GM12878 (cell line): ENCODE measurements around the gene TUBA4B. TPM values are rescaled to one million over a fixed set of nuclear protein-coding genes. Genes with fewer than 3 reads are reported as not detected.

ENCODE experiments used
- ATAC-seq: fragments of 200-7000 bp; cut with Tn5 transposase; 3 replicates; pipeline ENCODE4 v1.9.1; 2020; ENCODE audit warnings: mild to moderate bottlenecking, moderate library complexity
- BruUV-seq: library from RNA; stranded (reverse); fragments of 400-500 nt; replicated peaks from 2 replicates; lab custom pipeline; 2021; lab: Mats Ljungman, UMichigan
- CTCF ChIA-PET: fragments of 300-600 bp; sonication (Branson Sonifier 250); formaldehyde crosslinking; extraction: SDS; loops from one replicate; lab custom pipeline; 2021; ENCODE audit warnings: inconsistent platforms; lab: Yijun Ruan, JAX
- POLR2A ChIA-PET: fragments of 350-600 bp; formaldehyde crosslinking; extraction: SDS; loops from one replicate; lab custom pipeline; 2021; ENCODE audit warnings: inconsistent platforms; lab: Charles Lee
- RAD21 ChIA-PET: fragments of 300-600 bp; sonication (Branson Sonifier 250); formaldehyde crosslinking; loops from one replicate; lab custom pipeline; 2023; ENCODE audit warnings: antibody characterized with exemption; ENCODE audit not compliant: unreplicated experiment; lab: Charles Lee
- SMC1A ChIA-PET: fragments of 300-600 bp; sonication (Branson Sonifier 250); formaldehyde crosslinking; loops from one replicate; lab custom pipeline; 2023; ENCODE audit not compliant: unreplicated experiment, uncharacterized antibody; lab: Charles Lee
- DNase-seq: peaks from one replicate; pipeline ENCODE4 v3.0.0-alpha.2; 2011; ENCODE audit warnings: low read depth, low spot score
- FAIRE-seq: peaks from 3 replicates; lab custom pipeline; 2011; peaks lifted over from hg19 to GRCh38; lab: Jason Lieb, UNC
- H2AFZ ChIP-seq: 2 replicates; pipeline ENCODE4 v1.6.0; 2011; ENCODE audit warnings: low read depth, low read length, control low read depth; ENCODE audit not compliant: control insufficient read depth
- H3K27ac ChIP-seq: 2 replicates; pipeline ENCODE4 v1.5.1; 2011; ENCODE audit warnings: control low read depth; ENCODE audit not compliant: control insufficient read depth, insufficient read depth
- H3K27me3 ChIP-seq, 2 experiments: replicated peaks in 1 of 2; 2 replicates each; pipeline versions ENCODE4 v1.6.0 to v1.6.1; 2011; ENCODE audit warnings: low read length in 1 of 2; ENCODE audit not compliant: control insufficient read depth in 2 of 2, insufficient read depth in 2 of 2
- H3K36me3 ChIP-seq, 2 experiments: 2 replicates each; pipeline ENCODE4 v1.5.1; 2011; ENCODE audit warnings: low read length in 1 of 2; ENCODE audit not compliant: control insufficient read depth in 2 of 2, insufficient read depth in 2 of 2
- H3K4me1 ChIP-seq: 2 replicates; pipeline ENCODE4 v1.6.1; 2011; ENCODE audit warnings: mild to moderate bottlenecking, low read length, moderate library complexity, mixed read lengths; ENCODE audit not compliant: control insufficient read depth, insufficient read depth
- H3K4me2 ChIP-seq: 2 replicates; pipeline ENCODE4 v1.6.0; 2011; ENCODE audit warnings: control low read depth; ENCODE audit not compliant: control insufficient read depth, insufficient read depth
- H3K4me3 ChIP-seq: fragments of 200-600 bp; sonication (generic); 2 replicates; pipeline ENCODE4 v1.5.1; 2016
- H3K79me2 ChIP-seq: 2 replicates; pipeline ENCODE4 v1.6.0; 2011; ENCODE audit warnings: low read length; ENCODE audit not compliant: control insufficient read depth, insufficient read depth
- H3K9ac ChIP-seq: 2 replicates; pipeline ENCODE4 v1.8.0; 2011; ENCODE audit warnings: low read length, control low read depth, mixed read lengths; ENCODE audit not compliant: control insufficient read depth, insufficient read depth
- H3K9me3 ChIP-seq: replicated peaks from 3 replicates; pipeline ENCODE4 v1.5.1; 2011; ENCODE audit warnings: mild to moderate bottlenecking, low read length; ENCODE audit not compliant: control insufficient read depth, insufficient read depth
- H4K20me1 ChIP-seq: 2 replicates; pipeline ENCODE4 v1.6.0; 2011; ENCODE audit not compliant: control insufficient read depth, insufficient read depth
- BRCA1 ChIP-seq: IDR thresholded peaks from 2 replicates; pipeline ENCODE4 v1.6.1; 2011; ENCODE audit warnings: low read depth, low read length, improper control_type of control experiment
- CHD4 ChIP-seq: fragments of 200-600 bp; sonication (generic); IDR thresholded peaks from 2 replicates; pipeline ENCODE4 v1.6.1; 2016; ENCODE audit warnings: mild to moderate bottlenecking
- E2F4 ChIP-seq: IDR thresholded peaks from 2 replicates; pipeline ENCODE4 v1.6.1; 2012; ENCODE audit warnings: low read depth, low read length, improper control_type of control experiment
- ESRRA ChIP-seq: IDR thresholded peaks from 2 replicates; pipeline ENCODE4 v1.6.1; 2012; ENCODE audit warnings: mild to moderate bottlenecking, low read length, improper control_type of control experiment
- IRF4 ChIP-seq: IDR thresholded peaks from 2 replicates; pipeline ENCODE4 v1.6.1; 2011; ENCODE audit warnings: low read depth, low read length
- JUNB ChIP-seq: IDR thresholded peaks from 2 replicates; pipeline ENCODE4 v1.6.1; 2016; ENCODE audit warnings: antibody characterized with exemption, mild to moderate bottlenecking
- LARP7 ChIP-seq: fragments of 450-650 bp; IDR thresholded peaks from 2 replicates; pipeline ENCODE4 v1.6.1; 2017; ENCODE audit warnings: mild to moderate bottlenecking
- MTA2 ChIP-seq: fragments of 450-650 bp; IDR thresholded peaks from 2 replicates; pipeline ENCODE4 v1.6.1; 2016; ENCODE audit warnings: low read depth, mild to moderate bottlenecking, moderate library complexity
- RAD21 ChIP-seq: IDR thresholded peaks from 2 replicates; pipeline ENCODE4 v1.6.1; 2011; ENCODE audit warnings: mild to moderate bottlenecking, low read depth, low read length, moderate library complexity; ENCODE audit not compliant: insufficient read depth
- SMC3 ChIP-seq: IDR thresholded peaks from 2 replicates; pipeline ENCODE4 v1.6.1; 2011; ENCODE audit warnings: low read length, improper control_type of control experiment, borderline replicate concordance
- ZSCAN29 ChIP-seq: fragments of 450-650 bp; IDR thresholded peaks from 2 replicates; pipeline ENCODE4 v1.6.1; 2017; ENCODE audit warnings: mild to moderate bottlenecking, moderate library complexity
- whole genome bisulfite sequencing: methylation state at CpG from one replicate; pipeline ENCODE4 v1.1.6; 2016; ENCODE audit warnings: low lambda C conversion rate; ENCODE audit not compliant: insufficient replicate concordance, insufficient coverage; ENCODE audit errors: missing lambda C conversion rate; 5-methylcytosine and 5-hydroxymethylcytosine counted together
- in situ Hi-C: fragments of 300-500 bp; cut with MboI; formaldehyde crosslinking; loops from 9 replicates; pipeline ENCODE4 v1.14.3; 2018; ENCODE audit warnings: mixed read lengths
- intact Hi-C: fragments of 100-400 bp; cut with micrococcal nuclease; formaldehyde crosslinking; loops from one replicate; pipeline ENCODE4 v1.14.2; 2022; ENCODE audit not compliant: unreplicated experiment
- polyA plus RNA-seq, 11 experiments: library from polyadenylated mRNA; depleted of rRNA in 4 of 11; unstranded in 6 of 11; stranded (reverse) in 5 of 11; fragments of >200 nt; fragmentation: Nextera tagmentation in 4 of 11; fragmentation: Illumina TruSeq in 1 of 11; extraction: Ambion mirVana in 4 of 11; extraction: Trizol in 1 of 11; gene quantifications; 1 replicate in 1 of 11; 2 replicates in 10 of 11; pipeline versions ENCODE4 v1.2.1 to v1.2.3, GENCODE V29; 2011 to 2016; ENCODE audit warnings: inconsistent platforms in 2 of 11, missing spikeins in 2 of 11, low read depth in 1 of 11
- total RNA-seq, 4 experiments: library from RNA; depleted of rRNA in 3 of 4; stranded (reverse); fragments of >200 nt in 3 of 4; fragmentation: Illumina TruSeq in 1 of 4; extraction: Trizol in 1 of 4; gene quantifications; 2 replicates each; pipeline versions ENCODE4 v1.2.1 to v1.2.3, GENCODE V29; 2013 to 2021

Gene TUBA4B
- total and polyA plus RNA-seq, 10 of the 15 experiments (the other 5 are each of a cell fraction or from before 2014, with no cell fraction given), result 0.07 TPM; not detected in 9

DNA sequence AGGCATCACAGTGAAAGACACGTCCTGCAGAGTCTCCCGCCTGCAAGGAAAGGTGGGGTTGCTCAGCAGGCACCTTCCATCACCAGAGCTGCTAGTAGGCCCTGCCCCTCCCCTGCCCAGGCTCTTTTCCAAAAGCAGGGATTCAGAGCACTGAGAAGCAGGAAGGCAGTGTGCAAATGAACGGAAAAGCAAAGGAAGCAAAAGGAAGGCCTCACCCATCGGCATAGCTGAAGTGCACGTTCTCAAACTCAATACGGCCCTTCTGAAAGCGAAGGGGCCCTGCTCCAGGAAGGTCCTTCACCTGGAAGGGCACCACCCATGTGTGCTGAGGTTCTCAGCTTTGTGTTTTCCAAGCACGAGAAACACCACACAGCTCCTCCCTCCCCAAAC, 40.0 kb upstream of the TUBA4B start:
- peaks cover 8% of the 10 kb centered on the region for H3K4me1 ChIP-seq
- no peak overlapping the region for H2AFZ ChIP-seq
- no peak overlapping the region for H3K9ac ChIP-seq
- no peak overlapping the region for H3K4me2 ChIP-seq
- TF ChIP-seq JUNB (no peak), CHD4 (no peak), E2F4 (no peak), RAD21 (no peak), ZSCAN29 (no peak), SMC3 (no peak), BRCA1 (no peak), MTA2 (no peak), ESRRA (no peak), LARP7 (no peak), IRF4 (no peak)
- DNase-seq, result no peak
- CTCF ChIA-PET, result interaction anchor here (1.4 to 3.0 kb wide), 3 partner anchors 39 to 82 kb away, joined by 4 to 20 read pairs (median 11); partner anchors contain the start of gene SLC23A3
- no peak overlapping the region for H3K27ac ChIP-seq
- SMC1A ChIA-PET, result interaction anchor here (1.7 kb wide), 1 partner anchor 42 kb away, joined by 4 read pairs; no protein-coding TSS in a partner anchor
- H3K36me3 ChIP-seq, result peaks cover 0 to 15% of the 10 kb centered on the region in 2 experiments; a peak in 3 of 4 replicates
- 83% methylated on average over 8 of the region's 8 CpGs for WGBS
- intact Hi-C loops, result no loop called here
- in situ Hi-C loops, result no loop called here
- H3K27me3 ChIP-seq, result no peaks in the 10 kb centered on the region
- no peak overlapping the region for H3K4me3 ChIP-seq
- H3K79me2 ChIP-seq, result peaks cover 6% of the 10 kb centered on the region
- POLR2A ChIA-PET, result no interaction called here
- FAIRE-seq, result no peak
- no peaks in the 10 kb centered on the region for H4K20me1 ChIP-seq
- no TSS peak for BruUV-seq
- ATAC-seq, result no peak
- H3K9me3 ChIP-seq, result no peaks in the 10 kb centered on the region
- RAD21 ChIA-PET, result no interaction called here
